HG02884 (cell line): Measurements from ENCODE around the gene C1QTNF3.
A peak's percentile ranks its signal among the peaks of the same experiment; 100 is the strongest.

ENCODE experiments used
- ATAC-seq: cut with Tn5 transposase; IDR thresholded peaks from one replicate; pipeline ENCODE4 v1.9.1; 2021; ENCODE audit warnings: mild to moderate bottlenecking, moderate library complexity; ENCODE audit not compliant: unreplicated experiment

C1QTNF3 gene

GRCh38 chr5:33999978-34000377 lies 43.0 kb downstream of the C1QTNF3 start:
- no peak for ATAC-seq

GRCh38 chr5:33997331-33997983 lies 45.6 kb downstream of the C1QTNF3 start:
- ATAC-seq = peak; percentile 78

GRCh38 chr5:33995865-33996264 lies 47.1 kb downstream of the C1QTNF3 start:
- no peak for ATAC-seq

- no peak for ATAC-seq
Observed at GRCh38 chr5:33994845-33995244, 48.2 kb downstream of the C1QTNF3 start.

GRCh38 chr5:33992864-33993263 lies 50.1 kb downstream of the C1QTNF3 start:
- no peak for ATAC-seq

GRCh38 chr5:33985447-33985846 lies 57.6 kb downstream of the C1QTNF3 start:
- ATAC-seq = no peak

GRCh38 chr5:33984671-33985124 lies 58.3 kb downstream of the C1QTNF3 start, which contains the start of gene SLC45A2:
Gene SLC45A2, minus strand, starts transcription at chr5:33984693. Its CDS starts 110 bp downstream, at chr5:33984583.
- no peak for ATAC-seq

GRCh38 chr5:33984178-33984577 lies 58.8 kb downstream of the C1QTNF3 start:
- ATAC-seq = no peak

- ATAC-seq = no peak
Observed at GRCh38 chr5:33981408-33982162, 61.4 kb downstream of the C1QTNF3 start.

GRCh38 chr5:33980030-33980429 lies 63.0 kb downstream of the C1QTNF3 start:
- no peak for ATAC-seq

- no peak for ATAC-seq
Observed at GRCh38 chr5:33978306-33978705, 64.7 kb downstream of the C1QTNF3 start.

GRCh38 chr5:33976307-33976706 lies 66.7 kb downstream of the C1QTNF3 start:
- ATAC-seq = no peak

GRCh38 chr5:33975852-33976251 lies 67.2 kb downstream of the C1QTNF3 start:
- no peak for ATAC-seq

GRCh38 chr5:33973271-33973670 lies 69.7 kb downstream of the C1QTNF3 start:
- ATAC-seq = no peak

GRCh38 chr5:33969572-33970452 lies 73.2 kb downstream of the C1QTNF3 start:
- ATAC-seq = peak; percentile 65

- ATAC-seq = no peak
Observed at GRCh38 chr5:33968211-33969005, 74.6 kb downstream of the C1QTNF3 start.
